Keratinocyte (primary cell): Measurements from ENCODE around the gene LHX6. TPM values are rescaled to one million over a fixed set of nuclear protein-coding genes. Genes with fewer than 3 reads are reported as not detected.

Experiments used
- DNase-seq: peaks from one replicate; pipeline ENCODE4 v3.0.0-alpha.2; 2011; ENCODE audit warnings: low read depth, missing footprints, low spot score
- FAIRE-seq: peaks from 2 replicates; lab custom pipeline; 2011; peaks lifted over from hg19 to GRCh38; lab: Jason Lieb, UNC
- H2AFZ ChIP-seq: 2 replicates; pipeline ENCODE4 v1.6.0; 2012; ENCODE audit warnings: low read length, control low read depth, inconsistent platforms; ENCODE audit not compliant: control insufficient read depth
- H3K27ac ChIP-seq: 2 replicates; pipeline ENCODE4 v1.5.1; 2011; ENCODE audit warnings: low read length; ENCODE audit not compliant: control insufficient read depth, insufficient read depth
- H3K27me3 ChIP-seq: 3 replicates; pipeline ENCODE4 v1.6.0; 2011; ENCODE audit warnings: low read length; ENCODE audit not compliant: control insufficient read depth, insufficient read depth; ENCODE audit errors: extremely low read depth
- H3K36me3 ChIP-seq, 2 experiments: 2 replicates in 1 of 2; 3 replicates in 1 of 2; pipeline ENCODE4 v1.5.1; 2011; ENCODE audit warnings: low read length in 2 of 2, mild to moderate bottlenecking in 1 of 2; ENCODE audit not compliant: control insufficient read depth in 2 of 2, insufficient read depth in 2 of 2; ENCODE audit errors: extremely low read depth in 1 of 2
- H3K4me1 ChIP-seq: 3 replicates; pipeline ENCODE4 v1.5.1; 2011; ENCODE audit warnings: low read length; ENCODE audit not compliant: control insufficient read depth, insufficient read depth; ENCODE audit errors: extremely low read depth
- H3K4me2 ChIP-seq: 3 replicates; pipeline ENCODE4 v1.6.0; 2011; ENCODE audit warnings: low read depth, low read length; ENCODE audit not compliant: control insufficient read depth, insufficient read depth; ENCODE audit errors: extremely low read depth
- H3K4me3 ChIP-seq, 3 experiments: fragments of 200-600 bp in 1 of 3; sonication (generic) in 1 of 3; 2 replicates in 2 of 3; 3 replicates in 1 of 3; pipeline ENCODE4 v1.5.1; 2011 to 2016; ENCODE audit warnings: low read length in 3 of 3, mild to moderate bottlenecking in 3 of 3, control low read depth in 2 of 3, inconsistent platforms in 1 of 3, low read depth in 1 of 3, mixed read lengths in 1 of 3, mixed run types in 1 of 3, moderate library complexity in 1 of 3; ENCODE audit not compliant: control insufficient read depth in 2 of 3, insufficient read depth in 2 of 3; ENCODE audit errors: extremely low read depth in 1 of 3
- H3K79me2 ChIP-seq: 2 replicates; pipeline ENCODE4 v1.6.0; 2012; ENCODE audit warnings: low read length; ENCODE audit not compliant: control insufficient read depth, insufficient read depth
- H3K9ac ChIP-seq: 3 replicates; pipeline ENCODE4 v1.6.0; 2011; ENCODE audit warnings: low read length; ENCODE audit not compliant: control insufficient read depth, insufficient read depth; ENCODE audit errors: extremely low read depth
- H3K9me1 ChIP-seq: 3 replicates; pipeline ENCODE4 v1.6.0; 2011; ENCODE audit warnings: low read length; ENCODE audit not compliant: control insufficient read depth, insufficient read depth; ENCODE audit errors: extremely low read depth
- H3K9me3 ChIP-seq: 2 replicates; pipeline ENCODE4 v1.5.1; 2012; ENCODE audit warnings: low read depth, low read length; ENCODE audit not compliant: control insufficient read depth
- H4K20me1 ChIP-seq: 3 replicates; pipeline ENCODE4 v1.6.0; 2011; ENCODE audit warnings: low read length; ENCODE audit not compliant: control insufficient read depth, insufficient read depth; ENCODE audit errors: extremely low read depth
- CTCF ChIP-seq, 3 experiments: IDR thresholded peaks in 1 of 3; conservative IDR thresholded peaks in 1 of 3; optimal IDR thresholded peaks in 1 of 3; 2 replicates in 2 of 3; 3 replicates in 1 of 3; pipeline versions ENCODE3 to v1.5.1; 2011; ENCODE audit warnings: low read length in 3 of 3, mild to moderate bottlenecking in 3 of 3, moderate library complexity in 2 of 3, control low read depth in 1 of 3, inconsistent platforms in 1 of 3; ENCODE audit not compliant: insufficient read depth in 2 of 3; ENCODE audit errors: extremely low read depth in 1 of 3
- EZH2 ChIP-seq: IDR thresholded peaks from one replicate; pipeline ENCODE4 v1.6.1; 2012; ENCODE audit warnings: inconsistent platforms, mild to moderate bottlenecking, low read length, moderate library complexity
- dilution Hi-C: fragments of 300-500 bp; cut with MboI; formaldehyde crosslinking; loops from one replicate; pipeline ENCODE4 v1.7.0; 2020; ENCODE audit warnings: low sequenced_read_pairs; ENCODE audit not compliant: extremely low pct_ligation_motif_present
- polyA plus RNA-seq, 5 experiments: library from polyadenylated mRNA; depleted of rRNA in 3 of 5; stranded (reverse) in 3 of 5; stranded (forward) in 1 of 5; unstranded in 1 of 5; fragments of >200 nt; gene quantifications; 1 replicate in 1 of 5; 2 replicates in 3 of 5; 3 replicates in 1 of 5; pipeline versions ENCODE4 v1.2.1 to v1.2.3, GENCODE V29; 2011 to 2012; ENCODE audit warnings: missing spikeins in 2 of 5, low read depth in 1 of 5, low replicate concordance in 1 of 5

Gene LHX6
- polyA plus RNA-seq, 1 donor (not counting 4 experiments of a cell fraction or from before 2014, with no cell fraction given), result 0.13 TPM

GRCh38 chr9:122246666-122247065 is 17.9 kb upstream of the LHX6 start:
- Histone ChIP-seq H3K36me3 (peaks cover 10 to 23% of the 10 kb centered on the region in 2 experiments), H3K4me2 (no peak overlapping the region), H4K20me1 (no peaks in the 10 kb centered on the region), H3K4me1 (no peaks in the 10 kb centered on the region), H3K27ac (no peak overlapping the region), H3K4me3 (no peak overlapping the region), H3K9me3 (no peaks in the 10 kb centered on the region), H3K9me1 (no peaks in the 10 kb centered on the region), H3K79me2 (no peaks in the 10 kb centered on the region), H2AFZ (no peak overlapping the region), H3K27me3 (no peaks in the 10 kb centered on the region), H3K9ac (no peak overlapping the region)
- dilution Hi-C loops, result no loop called here
- FAIRE-seq (no peak), DNase-seq (no peak)
- TF ChIP-seq EZH2, result no peak
- no peak for TF ChIP-seq CTCF (optimal IDR thresholded peaks at IDR 0.05 in 1 of 3, IDR thresholded peaks at IDR 0.05 in 1 of 3, conservative IDR thresholded peaks at IDR 0.05 in 1 of 3; ENCODE audit: extremely low read depth in 1 of 3, insufficient read depth in 2 of 3, low read length in 3 of 3)

- H3K4me3 ChIP-seq, result no peak overlapping the region
- no peak overlapping the region for H3K4me2 ChIP-seq
- no peak overlapping the region for H2AFZ ChIP-seq
- H3K27ac ChIP-seq, result no peak overlapping the region
- H4K20me1 ChIP-seq, result no peaks in the 10 kb centered on the region
- no peaks in the 10 kb centered on the region for H3K9me1 ChIP-seq
- H3K36me3 ChIP-seq, result peaks cover 12 to 23% of the 10 kb centered on the region in 2 experiments
- H3K79me2 ChIP-seq, result no peaks in the 10 kb centered on the region
- no peak for TF ChIP-seq CTCF (optimal IDR thresholded peaks at IDR 0.05 in 1 of 3, IDR thresholded peaks at IDR 0.05 in 1 of 3, conservative IDR thresholded peaks at IDR 0.05 in 1 of 3; ENCODE audit: extremely low read depth in 1 of 3, insufficient read depth in 2 of 3, low read length in 3 of 3)
- TF ChIP-seq EZH2, result no peak
- DNase-seq (no peak), FAIRE-seq (no peak)
- no peaks in the 10 kb centered on the region for H3K27me3 ChIP-seq
- H3K4me1 ChIP-seq, result no peaks in the 10 kb centered on the region
- no peaks in the 10 kb centered on the region for H3K9me3 ChIP-seq
- dilution Hi-C loops, result no loop called here
- H3K9ac ChIP-seq, result no peak overlapping the region
These were observed 15.6 kb upstream of the LHX6 start for GRCh38 chr9:122244349-122244748.
